Astrocyte of the spinal cord (primary cell): ENCODE results near the gene PTPRR.

Source experiments
- DNase-seq: peaks from one replicate; pipeline ENCODE4 v3.0.0; 2011; ENCODE audit warnings: low read depth, low spot score
- H3K4me3 ChIP-seq: 2 replicates; pipeline ENCODE4 v1.5.1; 2011; ENCODE audit warnings: low read depth, mild to moderate bottlenecking, low read length, moderate library complexity
- in situ Hi-C: cut with HindIII; loops from 2 replicates; pipeline ENCODE4 v1.10.0; 2017; ENCODE audit warnings: low sequenced_read_pairs
- TF ChIP-seq, protein P1 (sequence below): IDR thresholded peaks from 2 replicates; pipeline ENCODE4 v1.5.1; 2012; ENCODE audit warnings: low read depth, mild to moderate bottlenecking, low read length, inconsistent platforms

The PTPRR gene

DNA sequence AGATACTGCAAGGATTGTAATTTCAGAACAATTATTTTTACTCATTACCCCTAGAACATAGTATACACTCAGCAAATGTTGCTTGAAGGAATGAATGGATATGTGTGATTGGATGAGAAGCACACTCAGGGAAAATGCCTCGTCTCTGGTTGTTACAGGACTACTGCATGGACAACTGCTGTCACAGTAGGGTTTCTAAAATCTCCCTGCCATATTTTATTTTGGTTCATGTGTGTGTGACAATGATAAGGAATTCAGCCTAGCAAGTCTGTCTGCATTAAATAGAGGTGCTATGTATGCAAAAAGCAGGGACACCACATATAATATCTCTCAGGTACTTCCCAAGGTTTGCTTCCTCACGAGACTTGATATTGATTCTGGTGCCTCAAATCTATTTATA, 1.4 kb downstream of the PTPRR start:
- H3K4me3 ChIP-seq = no peak overlapping the region
- in situ Hi-C loops = no loop called here

GRCh38 chr12:70918321-70918720, 2.2 kb downstream of the PTPRR start:
- TF ChIP-seq, protein P1, sequence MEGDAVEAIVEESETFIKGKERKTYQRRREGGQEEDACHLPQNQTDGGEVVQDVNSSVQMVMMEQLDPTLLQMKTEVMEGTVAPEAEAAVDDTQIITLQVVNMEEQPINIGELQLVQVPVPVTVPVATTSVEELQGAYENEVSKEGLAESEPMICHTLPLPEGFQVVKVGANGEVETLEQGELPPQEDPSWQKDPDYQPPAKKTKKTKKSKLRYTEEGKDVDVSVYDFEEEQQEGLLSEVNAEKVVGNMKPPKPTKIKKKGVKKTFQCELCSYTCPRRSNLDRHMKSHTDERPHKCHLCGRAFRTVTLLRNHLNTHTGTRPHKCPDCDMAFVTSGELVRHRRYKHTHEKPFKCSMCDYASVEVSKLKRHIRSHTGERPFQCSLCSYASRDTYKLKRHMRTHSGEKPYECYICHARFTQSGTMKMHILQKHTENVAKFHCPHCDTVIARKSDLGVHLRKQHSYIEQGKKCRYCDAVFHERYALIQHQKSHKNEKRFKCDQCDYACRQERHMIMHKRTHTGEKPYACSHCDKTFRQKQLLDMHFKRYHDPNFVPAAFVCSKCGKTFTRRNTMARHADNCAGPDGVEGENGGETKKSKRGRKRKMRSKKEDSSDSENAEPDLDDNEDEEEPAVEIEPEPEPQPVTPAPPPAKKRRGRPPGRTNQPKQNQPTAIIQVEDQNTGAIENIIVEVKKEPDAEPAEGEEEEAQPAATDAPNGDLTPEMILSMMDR = no peak
- no peak for DNase-seq
- in situ Hi-C loops = no loop called here
- H3K4me3 ChIP-seq = no peak overlapping the region

More for the DNA sequence above, 1.4 kb downstream of the PTPRR start:
- DNase-seq = no peak
- TF ChIP-seq, protein P1 = no peak

- DNase-seq = no peak
- no peak overlapping the region for H3K4me3 ChIP-seq
- TF ChIP-seq, protein P1 = no peak
- in situ Hi-C loops = no loop called here
These were observed 9.9 kb downstream of the PTPRR start for GRCh38 chr12:70910666-70911065.

DNA sequence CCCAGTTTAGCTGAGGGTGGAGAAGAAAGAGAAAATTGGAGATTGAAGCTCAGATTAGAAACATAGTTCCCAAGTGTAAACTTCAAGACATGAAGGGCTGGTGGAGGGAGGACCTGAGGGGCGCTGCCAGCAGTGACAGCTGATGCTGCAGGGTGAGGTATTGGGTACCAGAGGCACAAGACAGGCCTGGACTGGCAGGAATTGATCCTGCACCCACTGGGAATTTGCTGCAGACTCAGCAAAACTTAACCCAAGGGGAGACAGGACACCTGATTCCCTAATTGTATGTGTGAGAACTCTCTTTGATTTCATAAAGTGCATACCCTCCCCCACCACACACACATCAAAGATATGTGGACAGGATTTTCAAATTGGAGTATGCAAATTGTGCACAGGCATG, 11.6 kb downstream of the PTPRR start:
- no peak overlapping the region for H3K4me3 ChIP-seq
- DNase-seq = no peak
- in situ Hi-C loops = no loop called here
- TF ChIP-seq, protein P1 = no peak

DNA sequence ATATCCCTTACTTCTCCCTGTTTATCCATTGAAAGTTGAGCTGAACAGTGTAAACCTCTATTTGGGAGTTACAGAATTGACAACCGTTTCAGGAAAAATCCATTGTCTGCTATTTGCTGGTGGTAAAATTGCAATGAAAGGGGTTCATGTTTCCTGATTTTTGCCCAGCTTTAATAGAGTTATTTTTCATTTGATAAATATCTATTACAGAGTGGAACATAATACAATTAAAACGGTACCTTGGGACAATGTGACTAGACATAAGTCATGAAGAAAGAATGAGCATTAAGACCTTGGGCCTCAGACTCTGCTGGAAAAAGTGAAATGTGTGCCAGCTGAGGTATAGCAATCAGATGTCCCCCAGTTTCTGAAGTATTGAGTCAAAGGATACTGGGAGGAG, 13.1 kb downstream of the PTPRR start:
- in situ Hi-C loops = no loop called here
- no peak for DNase-seq
- TF ChIP-seq, protein P1 = no peak
- H3K4me3 ChIP-seq = no peak overlapping the region

- in situ Hi-C loops = no loop called here
- DNase-seq = no peak
- H3K4me3 ChIP-seq = no peak overlapping the region
- TF ChIP-seq, protein P1 = no peak
These were observed 24.6 kb downstream of the PTPRR start for GRCh38 chr12:70895956-70896355.

DNA sequence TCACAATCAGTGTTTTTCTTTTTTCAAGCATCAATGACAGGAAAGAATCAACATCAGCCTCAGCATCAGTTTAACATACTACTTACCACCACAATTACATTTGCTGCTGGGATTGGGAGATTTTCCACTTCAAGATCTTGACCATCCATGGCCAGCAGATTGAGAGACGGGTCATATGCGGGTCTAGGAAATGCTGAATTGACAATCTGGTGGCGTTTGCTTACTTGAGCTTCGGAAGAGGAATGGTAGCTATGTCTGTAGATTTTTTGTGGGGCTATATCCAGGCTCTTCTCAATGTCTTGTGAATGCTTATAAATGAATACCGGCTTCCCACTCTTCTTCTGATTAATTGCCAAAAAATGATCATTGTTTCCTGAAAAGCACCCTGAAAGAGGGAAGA, 27.9 kb downstream of the PTPRR start:
- DNase-seq = no peak
- TF ChIP-seq, protein P1 = no peak
- in situ Hi-C loops = no loop called here

More for the DNA sequence above, 27.9 kb downstream of the PTPRR start:
- H3K4me3 ChIP-seq = no peak overlapping the region
